H9 (cell line): ENCODE results near the gene BAMBI. TPM values are rescaled to one million over a fixed set of nuclear protein-coding genes. Genes with fewer than 3 reads are reported as not detected.

Source experiments
- DNase-seq: peaks from one replicate; pipeline ENCODE4 v3.0.0-alpha.2; 2017
- H2AFZ ChIP-seq: one replicate; pipeline ENCODE4 v1.6.1; 2013; ENCODE audit warnings: mild to moderate bottlenecking, low read length, control low read depth, moderate library complexity
- H2AK5ac ChIP-seq: 2 replicates; pipeline ENCODE4 v1.6.1; 2013; ENCODE audit warnings: low read length, control low read depth, mixed read lengths; ENCODE audit not compliant: insufficient read length
- H2BK120ac ChIP-seq: one replicate; pipeline ENCODE4 v1.6.1; 2013; ENCODE audit warnings: low read depth, mild to moderate bottlenecking, low read length, control low read depth, inconsistent platforms; ENCODE audit not compliant: poor library complexity, severe bottlenecking
- H2BK12ac ChIP-seq: 2 replicates; pipeline ENCODE4 v1.6.1; 2013; ENCODE audit warnings: low read length, control low read depth, mixed read lengths, low read depth; ENCODE audit not compliant: insufficient read length
- H2BK15ac ChIP-seq: 2 replicates; pipeline ENCODE4 v1.6.1; 2013; ENCODE audit warnings: low read depth, low read length, control low read depth
- H2BK20ac ChIP-seq: one replicate; pipeline ENCODE4 v1.6.1; 2013; ENCODE audit warnings: low read depth, mild to moderate bottlenecking, low read length, control low read depth, inconsistent platforms; ENCODE audit not compliant: poor library complexity, severe bottlenecking
- H2BK5ac ChIP-seq: 2 replicates; pipeline ENCODE4 v1.6.1; 2013; ENCODE audit warnings: low read length, control low read depth, mixed read lengths; ENCODE audit not compliant: insufficient read length
- H3K14ac ChIP-seq: 2 replicates; pipeline ENCODE4 v1.6.1; 2013; ENCODE audit warnings: low read length, control low read depth; ENCODE audit not compliant: insufficient read depth
- H3K18ac ChIP-seq: 2 replicates; pipeline ENCODE4 v1.6.1; 2013; ENCODE audit warnings: low read depth, mild to moderate bottlenecking, mixed read lengths, low read length, control low read depth; ENCODE audit not compliant: insufficient read length
- H3K23ac ChIP-seq: 2 replicates; pipeline ENCODE4 v1.6.1; 2013; ENCODE audit warnings: low read length, control low read depth, mixed read lengths, low read depth; ENCODE audit not compliant: insufficient read length
- H3K23me2 ChIP-seq: 2 replicates; pipeline ENCODE4 v1.6.1; 2013; ENCODE audit warnings: low read depth, mild to moderate bottlenecking, mixed read lengths, low read length, control low read depth; ENCODE audit not compliant: insufficient read length, poor library complexity, severe bottlenecking
- H3K27ac ChIP-seq: 2 replicates; pipeline ENCODE4 v1.5.1; 2013; ENCODE audit warnings: low read length, control low read depth, mixed read lengths, low read depth; ENCODE audit not compliant: insufficient read length
- H3K27me3 ChIP-seq: 2 replicates; pipeline ENCODE4 v1.6.1; 2013; ENCODE audit warnings: low read length, control low read depth, inconsistent platforms; ENCODE audit not compliant: insufficient read depth
- H3K4ac ChIP-seq: 2 replicates; pipeline ENCODE4 v1.6.1; 2013; ENCODE audit warnings: low read depth, mild to moderate bottlenecking, control low read depth, inconsistent platforms, low read length, moderate library complexity
- H3K4me1 ChIP-seq: 2 replicates; pipeline ENCODE4 v1.6.1; 2013; ENCODE audit warnings: low read length, control low read depth, inconsistent platforms; ENCODE audit not compliant: insufficient read depth
- H3K4me2 ChIP-seq: 2 replicates; pipeline ENCODE4 v1.6.1; 2013; ENCODE audit warnings: low read length, control low read depth, mixed read lengths; ENCODE audit not compliant: insufficient read length, insufficient read depth
- H3K56ac ChIP-seq: 2 replicates; pipeline ENCODE4 v1.6.1; 2013; ENCODE audit warnings: low read depth, mild to moderate bottlenecking, mixed read lengths, low read length, control low read depth; ENCODE audit not compliant: insufficient read length
- H3K79me1 ChIP-seq: 2 replicates; pipeline ENCODE4 v1.6.1; 2013; ENCODE audit warnings: low read depth, mild to moderate bottlenecking, moderate library complexity, low read length, control low read depth, inconsistent platforms; ENCODE audit not compliant: insufficient read depth, poor library complexity, severe bottlenecking
- H3K79me2 ChIP-seq: 2 replicates; pipeline ENCODE4 v1.6.1; 2013; ENCODE audit warnings: low read length, control low read depth, inconsistent platforms; ENCODE audit not compliant: insufficient read depth
- H3K9ac ChIP-seq: 2 replicates; pipeline ENCODE4 v1.6.1; 2013; ENCODE audit warnings: low read length, control low read depth, mixed read lengths; ENCODE audit not compliant: insufficient read length; ENCODE audit errors: extremely low read depth
- H3K9me3 ChIP-seq: one replicate; pipeline ENCODE4 v1.6.1; 2013; ENCODE audit warnings: low read depth, low read length, inconsistent platforms; ENCODE audit not compliant: control insufficient read depth
- H3T11ph ChIP-seq: one replicate; pipeline ENCODE4 v1.6.1; 2013; ENCODE audit warnings: mild to moderate bottlenecking, low read length, control low read depth, inconsistent platforms
- H4K20me1 ChIP-seq: one replicate; pipeline ENCODE4 v1.6.1; 2013; ENCODE audit not compliant: control insufficient read depth, insufficient read length, insufficient read depth
- H4K5ac ChIP-seq: 2 replicates; pipeline ENCODE4 v1.6.1; 2013; ENCODE audit warnings: low read depth, mild to moderate bottlenecking, mixed read lengths, low read length, control low read depth; ENCODE audit not compliant: insufficient read length
- H4K8ac ChIP-seq: replicated peaks from 2 replicates; pipeline ENCODE4 v1.6.1; 2013; ENCODE audit warnings: low read length, control low read depth, mixed read lengths, low read depth; ENCODE audit not compliant: insufficient read length
- H4K91ac ChIP-seq: 2 replicates; pipeline ENCODE4 v1.6.1; 2013; ENCODE audit warnings: low read depth, mild to moderate bottlenecking, moderate library complexity, mixed read lengths, low read length, control low read depth; ENCODE audit not compliant: insufficient read length
- H3K27ac Mint-ChIP-seq, 3 experiments: 2 replicates in 2 of 3; 3 replicates in 1 of 3; pipeline ENCODE4 v1.8.0; 2020 to 2021; ENCODE audit warnings: mixed read lengths in 3 of 3, mild to moderate bottlenecking in 1 of 3, moderate library complexity in 1 of 3
- H3K27me3 Mint-ChIP-seq: 2 replicates; pipeline ENCODE4 v1.8.0; 2021; ENCODE audit warnings: low read depth, mild to moderate bottlenecking, moderate library complexity, mixed read lengths
- H3K36me3 Mint-ChIP-seq, 3 experiments: 2 replicates in 2 of 3; 3 replicates in 1 of 3; pipeline ENCODE4 v1.8.0; 2020 to 2021; ENCODE audit warnings: low read depth in 3 of 3, mixed read lengths in 3 of 3; ENCODE audit not compliant: insufficient read depth in 1 of 3
- H3K4me1 Mint-ChIP-seq, 2 experiments: 2 replicates each; pipeline ENCODE4 v1.8.0; 2020; ENCODE audit warnings: mixed read lengths in 2 of 2
- H3K4me3 Mint-ChIP-seq, 2 experiments: 2 replicates in 1 of 2; 3 replicates in 1 of 2; pipeline ENCODE4 v1.8.0; 2020 to 2021; ENCODE audit warnings: mild to moderate bottlenecking in 2 of 2, mixed read lengths in 2 of 2, moderate library complexity in 1 of 2
- H3K9me3 Mint-ChIP-seq, 2 experiments: 2 replicates in 1 of 2; 3 replicates in 1 of 2; pipeline ENCODE4 v1.8.0; 2020; ENCODE audit warnings: mild to moderate bottlenecking in 2 of 2, mixed read lengths in 2 of 2, moderate library complexity in 1 of 2
- CTCF ChIP-seq: fragments of 200-600 bp; sonication (generic); conservative IDR thresholded peaks from 3 replicates; pipeline ENCODE4 v1.8.0; 2021; ENCODE audit warnings: antibody characterized with exemption, mild to moderate bottlenecking
- WGBS: extraction: QIAGEN DNeasy Blood & Tissue Kit; methylation state at CpG from one replicate; pipeline ENCODE4 v1.1.7; 2013; ENCODE audit warnings: missing lambda C conversion rate, low lambda C conversion rate, mixed read lengths; ENCODE audit not compliant: insufficient read length; ENCODE audit errors: extremely low coverage; 5-methylcytosine and 5-hydroxymethylcytosine counted together
- total RNA-seq: library from RNA; stranded (reverse); gene quantifications from 2 replicates; pipeline ENCODE4 v1.2.1, GENCODE V29; 2021

Gene BAMBI
- total RNA-seq, 1 experiment from 2014 or later, result 16.8 TPM

GRCh38 chr10:28716748-28717147 is 39.4 kb downstream of the BAMBI start:
- Histone ChIP-seq H2AK5ac (no peak overlapping the region), H3K79me1 (no peaks in the 10 kb centered on the region), H3K18ac (no peak overlapping the region), H4K91ac (no peak overlapping the region), H2BK20ac (no peak overlapping the region), H3K14ac (no peak overlapping the region), H3T11ph (no peak overlapping the region), H2BK12ac (no peak overlapping the region), H3K9me3 (no peaks in the 10 kb centered on the region), H3K4me2 (no peak overlapping the region), H3K9ac (no peak overlapping the region), H3K79me2 (no peaks in the 10 kb centered on the region), H3K27ac (no peak overlapping the region), H3K23ac (no peak overlapping the region), H3K27me3 (no peaks in the 10 kb centered on the region), H3K56ac (no peak overlapping the region), H3K23me2 (peaks cover 4% of the 10 kb centered on the region), H2BK15ac (no peak overlapping the region), H4K5ac (no peak overlapping the region), H2AFZ (no peak overlapping the region), H3K4ac (no peak overlapping the region), H2BK5ac (no peak overlapping the region), H4K20me1 (no peaks in the 10 kb centered on the region), H2BK120ac (no peak overlapping the region), H3K4me1 (no peaks in the 10 kb centered on the region), H4K8ac (no peak overlapping the region)
- H3K4me1 Mint-ChIP-seq, result peaks cover 6 to 8% of the 10 kb centered on the region in 2 experiments
- H3K27ac Mint-ChIP-seq, result no peak overlapping the region
- TF ChIP-seq CTCF, result no peak
- peaks cover 11% of the 10 kb centered on the region for H3K27me3 Mint-ChIP-seq
- H3K4me3 Mint-ChIP-seq, result no peak overlapping the region
- H3K9me3 Mint-ChIP-seq, result peaks cover 0 to 2% of the 10 kb centered on the region in 2 experiments; a peak in 3 of 5 replicates
- H3K36me3 Mint-ChIP-seq, result no peaks in the 10 kb centered on the region
- no CpG with 5 or more reads among the region's 1 CpG for WGBS
- no peak for DNase-seq
